ENCODE data around the gene ZFYVE16. TPM values are rescaled to one million over a fixed set of nuclear protein-coding genes. Genes with fewer than 3 reads are reported as not detected.

Gene ZFYVE16
- total RNA-seq, 1 experiment from 2014 or later = 21.9 TPM

DNA sequence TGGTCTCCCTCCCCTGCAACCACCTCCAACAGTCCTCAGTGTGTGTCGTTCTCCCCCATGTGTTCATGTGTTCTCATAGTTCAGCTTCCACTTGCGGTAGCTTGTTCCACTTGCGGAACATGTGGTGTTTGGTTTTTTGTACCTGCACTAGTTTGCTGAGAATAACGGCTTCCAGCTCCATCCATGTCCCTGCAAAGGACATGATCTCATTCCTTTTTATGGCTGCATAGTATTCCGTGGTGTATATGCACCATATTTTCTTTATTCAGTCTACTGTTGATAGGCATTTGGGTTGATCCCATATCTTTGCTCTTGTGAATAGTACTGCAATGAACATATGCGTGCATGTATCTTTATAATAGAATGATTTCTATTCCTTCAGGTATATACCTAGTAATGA is 43.0 kb upstream of the ZFYVE16 start:
- no peak overlapping the region for H3K14ac ChIP-seq (ENCODE audit: insufficient read depth, low read length)
- no peak overlapping the region for H3K23ac ChIP-seq (ENCODE audit: insufficient read length, low read depth, low read length)
- no peak overlapping the region for H2AFZ ChIP-seq (ENCODE audit: low read length)
- no peak overlapping the region for H2BK5ac ChIP-seq (ENCODE audit: insufficient read length, low read length)
- H2BK20ac ChIP-seq (ENCODE audit: low read depth, low read length, poor library complexity, severe bottlenecking) = no peak overlapping the region
- H3K18ac ChIP-seq (ENCODE audit: insufficient read length, low read depth, low read length) = no peak overlapping the region
- no peak overlapping the region for H4K5ac ChIP-seq (ENCODE audit: insufficient read length, low read depth, low read length)
- no peak for DNase-seq
- no peaks in the 10 kb centered on the region for H3K27me3 ChIP-seq (ENCODE audit: insufficient read depth, low read length)
- peaks cover 4% of the 10 kb centered on the region; the same call in 1 of the 2 replicates for H3K27me3 Mint-ChIP-seq (ENCODE audit: low read depth)
- no peak overlapping the region for H2BK120ac ChIP-seq (ENCODE audit: low read depth, low read length, poor library complexity, severe bottlenecking)
- H3K9ac ChIP-seq (ENCODE audit: extremely low read depth, insufficient read length, low read length) = no peak overlapping the region
- no peak overlapping the region for H3K27ac Mint-ChIP-seq
- no peaks in the 10 kb centered on the region for H3K9me3 Mint-ChIP-seq
- no peak overlapping the region for H3K4me2 ChIP-seq (ENCODE audit: insufficient read depth, insufficient read length, low read length)
- no peaks in the 10 kb centered on the region for H4K20me1 ChIP-seq (ENCODE audit: control insufficient read depth, insufficient read depth, insufficient read length)
- H2BK12ac ChIP-seq (ENCODE audit: insufficient read length, low read depth, low read length) = no peak overlapping the region
- H3K9me3 ChIP-seq (ENCODE audit: control insufficient read depth, low read depth, low read length) = no peaks in the 10 kb centered on the region
- H3K4me3 Mint-ChIP-seq = no peak overlapping the region
- no CpG with 5 or more reads among the region's 6 CpGs for WGBS (ENCODE audit: extremely low coverage, insufficient read length, low lambda C conversion rate)
- no peak overlapping the region for H2AK5ac ChIP-seq (ENCODE audit: insufficient read length, low read length)
- H3K79me2 ChIP-seq (ENCODE audit: insufficient read depth, low read length) = no peaks in the 10 kb centered on the region
- H3K56ac ChIP-seq (ENCODE audit: insufficient read length, low read depth, low read length) = no peak overlapping the region
- no peaks in the 10 kb centered on the region for H3K23me2 ChIP-seq (ENCODE audit: insufficient read length, low read depth, low read length, poor library complexity, severe bottlenecking)
- H3K4me1 Mint-ChIP-seq = peaks cover 0 to 7% of the 10 kb centered on the region in 2 experiments; a peak in 1 of 4 replicates
- no peaks in the 10 kb centered on the region for H3K36me3 Mint-ChIP-seq (ENCODE audit: insufficient read depth in 1 of 3, low read depth in 3 of 3)
- TF ChIP-seq, protein P1, sequence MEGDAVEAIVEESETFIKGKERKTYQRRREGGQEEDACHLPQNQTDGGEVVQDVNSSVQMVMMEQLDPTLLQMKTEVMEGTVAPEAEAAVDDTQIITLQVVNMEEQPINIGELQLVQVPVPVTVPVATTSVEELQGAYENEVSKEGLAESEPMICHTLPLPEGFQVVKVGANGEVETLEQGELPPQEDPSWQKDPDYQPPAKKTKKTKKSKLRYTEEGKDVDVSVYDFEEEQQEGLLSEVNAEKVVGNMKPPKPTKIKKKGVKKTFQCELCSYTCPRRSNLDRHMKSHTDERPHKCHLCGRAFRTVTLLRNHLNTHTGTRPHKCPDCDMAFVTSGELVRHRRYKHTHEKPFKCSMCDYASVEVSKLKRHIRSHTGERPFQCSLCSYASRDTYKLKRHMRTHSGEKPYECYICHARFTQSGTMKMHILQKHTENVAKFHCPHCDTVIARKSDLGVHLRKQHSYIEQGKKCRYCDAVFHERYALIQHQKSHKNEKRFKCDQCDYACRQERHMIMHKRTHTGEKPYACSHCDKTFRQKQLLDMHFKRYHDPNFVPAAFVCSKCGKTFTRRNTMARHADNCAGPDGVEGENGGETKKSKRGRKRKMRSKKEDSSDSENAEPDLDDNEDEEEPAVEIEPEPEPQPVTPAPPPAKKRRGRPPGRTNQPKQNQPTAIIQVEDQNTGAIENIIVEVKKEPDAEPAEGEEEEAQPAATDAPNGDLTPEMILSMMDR (conservative IDR thresholded peaks at IDR 0.05) = no peak
- H3T11ph ChIP-seq (ENCODE audit: low read length) = no peak overlapping the region
- no peak overlapping the region for H2BK15ac ChIP-seq (ENCODE audit: low read depth, low read length)
- H4K8ac ChIP-seq (replicated peaks; ENCODE audit: insufficient read length, low read depth, low read length) = no peak overlapping the region
- H3K27ac ChIP-seq (ENCODE audit: insufficient read length, low read depth, low read length) = no peak overlapping the region
- H3K4ac ChIP-seq (ENCODE audit: low read depth, low read length) = no peak overlapping the region
- H3K4me1 ChIP-seq (ENCODE audit: insufficient read depth, low read length) = no peaks in the 10 kb centered on the region
- H3K79me1 ChIP-seq (ENCODE audit: insufficient read depth, low read depth, low read length, poor library complexity, severe bottlenecking) = no peaks in the 10 kb centered on the region
- H4K91ac ChIP-seq (ENCODE audit: insufficient read length, low read depth, low read length) = no peak overlapping the region

All from H9 (cell line).